ENCODE results near the gene UBE2L3. TPM values are rescaled to one million over a fixed set of nuclear protein-coding genes. Genes with fewer than 3 reads are reported as not detected.
A peak's percentile ranks its signal among the peaks of the same experiment; 100 is the strongest.

The UBE2L3 gene
- total and polyA plus RNA-seq, 2 of the 13 experiments (the other 11 are each of a cell fraction or from before 2014, with no cell fraction given) = 30.2 to 58.1 TPM

DNA sequence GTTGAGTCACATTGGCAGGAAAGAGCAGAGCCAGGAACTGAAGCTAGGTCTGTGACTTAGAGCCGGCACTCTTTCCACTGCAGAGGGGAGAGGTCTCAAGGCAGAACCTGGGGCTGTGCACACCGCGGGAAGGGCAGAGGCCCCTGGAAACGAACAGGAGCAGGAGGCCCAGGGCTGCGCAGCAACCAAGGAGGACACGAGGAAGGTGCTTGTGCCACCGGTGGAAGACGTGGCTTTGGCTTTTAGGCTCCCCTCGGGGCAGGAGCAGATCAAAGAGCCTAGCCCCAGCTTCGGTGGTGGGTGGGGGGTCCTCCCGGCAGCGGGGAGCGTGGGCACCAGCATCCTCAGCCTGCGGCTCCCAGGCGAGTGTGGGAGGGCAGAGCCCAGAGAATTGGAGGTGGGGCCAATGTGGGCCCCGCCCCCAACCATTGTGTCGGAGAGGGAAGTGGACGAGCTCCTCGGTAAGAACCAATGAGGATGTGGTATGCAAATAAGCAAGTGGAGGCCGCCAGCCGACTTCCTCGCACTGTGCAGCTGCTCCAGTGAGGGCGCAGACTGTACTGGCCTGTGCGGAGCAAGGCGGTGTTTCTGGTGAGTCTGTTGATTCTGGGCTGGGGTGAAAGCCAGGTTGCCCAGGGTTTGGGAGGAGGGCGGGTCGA, 64.9 kb downstream of the UBE2L3 start, which contains the start of gene CCDC116 (continued):
- TF ChIP-seq, protein P1, sequence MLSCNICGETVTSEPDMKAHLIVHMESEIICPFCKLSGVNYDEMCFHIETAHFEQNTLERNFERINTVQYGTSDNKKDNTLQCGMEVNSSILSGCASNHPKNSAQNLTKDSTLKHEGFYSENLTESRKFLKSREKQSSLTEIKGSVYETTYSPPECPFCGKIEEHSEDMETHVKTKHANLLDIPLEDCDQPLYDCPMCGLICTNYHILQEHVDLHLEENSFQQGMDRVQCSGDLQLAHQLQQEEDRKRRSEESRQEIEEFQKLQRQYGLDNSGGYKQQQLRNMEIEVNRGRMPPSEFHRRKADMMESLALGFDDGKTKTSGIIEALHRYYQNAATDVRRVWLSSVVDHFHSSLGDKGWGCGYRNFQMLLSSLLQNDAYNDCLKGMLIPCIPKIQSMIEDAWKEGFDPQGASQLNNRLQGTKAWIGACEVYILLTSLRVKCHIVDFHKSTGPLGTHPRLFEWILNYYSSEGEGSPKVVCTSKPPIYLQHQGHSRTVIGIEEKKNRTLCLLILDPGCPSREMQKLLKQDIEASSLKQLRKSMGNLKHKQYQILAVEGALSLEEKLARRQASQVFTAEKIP (CRISPR knock-in tag; IDR thresholded peaks at IDR 0.05; ENCODE audit: borderline replicate concordance) = no peak
- TF ChIP-seq POLR2A (IDR thresholded peaks at IDR 0.05; ENCODE audit: insufficient read depth in 1 of 2, low read depth in 2 of 2, low read length in 2 of 2) (peak; percentile 17 to 41; a peak in 1 of 4 replicates), PTBP1 (IDR thresholded peaks at IDR 0.05; ENCODE audit: low read depth, low read length, poor library complexity, severe bottlenecking) (no peak), ZNF547 (CRISPR knock-in tag; IDR thresholded peaks at IDR 0.05) (no peak), POLR2AphosphoS5 (IDR thresholded peaks at IDR 0.05; ENCODE audit: low read depth, low read length) (0 out of 2 replicates have a peak, but pooled peaks have one; percentile 20), GFI1 (CRISPR knock-in tag; IDR thresholded peaks at IDR 0.05; ENCODE audit: borderline replicate concordance) (0 out of 2 replicates have a peak, but pooled peaks have one; percentile 31), NFYC (CRISPR knock-in tag; IDR thresholded peaks at IDR 0.05) (peak; percentile 48; the same call in 1 of the 2 replicates), PRPF4 (IDR thresholded peaks at IDR 0.05; ENCODE audit: low read depth, low read length, poor library complexity, severe bottlenecking) (peak; percentile 34), DMAP1 (CRISPR knock-in tag; IDR thresholded peaks at IDR 0.05) (no peak), TAF1 (CRISPR knock-in tag; IDR thresholded peaks at IDR 0.05) (peak; percentile 48; the same call in 1 of the 2 replicates), SP1 (IDR thresholded peaks at IDR 0.05) (no peak), SP1 (CRISPR knock-in tag; IDR thresholded peaks at IDR 0.05) (peak; percentile 28), JARID2 (CRISPR knock-in tag; IDR thresholded peaks at IDR 0.05; ENCODE audit: insufficient replicate concordance) (no peak), SOX13 (IDR thresholded peaks at IDR 0.05) (no peak), SOX13 (CRISPR knock-in tag; conservative IDR thresholded peaks at IDR 0.05 in 1 of 2, IDR thresholded peaks at IDR 0.05 in 1 of 2) (peak in 1 of 2 experiments; percentile 59; a peak in 2 of 4 replicates), CHD4 (IDR thresholded peaks at IDR 0.05; ENCODE audit: borderline replicate concordance, low read length) (no peak), TOPORS (CRISPR knock-in tag; IDR thresholded peaks at IDR 0.05) (no peak), NRL (CRISPR knock-in tag; IDR thresholded peaks at IDR 0.05; ENCODE audit: borderline replicate concordance) (no peak), HNRNPLL (IDR thresholded peaks at IDR 0.05; ENCODE audit: low read depth, low read length, poor library complexity, severe bottlenecking) (peak; percentile 18), ZNF121 (CRISPR knock-in tag; IDR thresholded peaks at IDR 0.05) (peak; percentile 99), TEAD2 (CRISPR knock-in tag; IDR thresholded peaks at IDR 0.05) (no peak), SOX6 (IDR thresholded peaks at IDR 0.05) (no peak), SOX6 (CRISPR knock-in tag; IDR thresholded peaks at IDR 0.05) (peak; percentile 63), ZBTB38 (CRISPR knock-in tag; IDR thresholded peaks at IDR 0.05) (peak; percentile 87), ZC3H13 (CRISPR knock-in tag; IDR thresholded peaks at IDR 0.05) (no peak), ZNF224 (CRISPR knock-in tag; IDR thresholded peaks at IDR 0.05) (no peak), GTF2F1 (IDR thresholded peaks at IDR 0.05; ENCODE audit: low read length) (no peak), ZNF589 (CRISPR knock-in tag; conservative IDR thresholded peaks at IDR 0.05) (0 out of 2 replicates have a peak, but pooled peaks have one; percentile 25)
- TF ChIP-seq, protein P2, sequence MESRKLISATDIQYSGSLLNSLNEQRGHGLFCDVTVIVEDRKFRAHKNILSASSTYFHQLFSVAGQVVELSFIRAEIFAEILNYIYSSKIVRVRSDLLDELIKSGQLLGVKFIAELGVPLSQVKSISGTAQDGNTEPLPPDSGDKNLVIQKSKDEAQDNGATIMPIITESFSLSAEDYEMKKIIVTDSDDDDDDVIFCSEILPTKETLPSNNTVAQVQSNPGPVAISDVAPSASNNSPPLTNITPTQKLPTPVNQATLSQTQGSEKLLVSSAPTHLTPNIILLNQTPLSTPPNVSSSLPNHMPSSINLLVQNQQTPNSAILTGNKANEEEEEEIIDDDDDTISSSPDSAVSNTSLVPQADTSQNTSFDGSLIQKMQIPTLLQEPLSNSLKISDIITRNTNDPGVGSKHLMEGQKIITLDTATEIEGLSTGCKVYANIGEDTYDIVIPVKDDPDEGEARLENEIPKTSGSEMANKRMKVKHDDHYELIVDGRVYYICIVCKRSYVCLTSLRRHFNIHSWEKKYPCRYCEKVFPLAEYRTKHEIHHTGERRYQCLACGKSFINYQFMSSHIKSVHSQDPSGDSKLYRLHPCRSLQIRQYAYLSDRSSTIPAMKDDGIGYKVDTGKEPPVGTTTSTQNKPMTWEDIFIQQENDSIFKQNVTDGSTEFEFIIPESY (CRISPR knock-in tag; IDR thresholded peaks at IDR 0.05) = 0 out of 2 replicates have a peak, but pooled peaks have one; percentile 43
